A549 treated with GW870086 at 1 μM for 4 hours (cell line): ENCODE measurements around the gene MPPED2. TPM values are rescaled to one million over a fixed set of nuclear protein-coding genes. Genes with fewer than 3 reads are reported as not detected.

Experiments used
- total RNA-seq: library from RNA; stranded (reverse); fragments of 200-300 nt; extraction: Qiagen RNA extraction; gene quantifications from 5 replicates; pipeline ENCODE4 v1.2.3, GENCODE V29; 2022; ENCODE audit warnings: low read depth

Gene MPPED2
- total RNA-seq = not detected in 5 replicates

GRCh38 chr11:30586251-30587144 is at the start of gene MPPED2:
TSS of gene MPPED2 (minus strand) at chr11:30586353. CDS start at chr11:30580373, 5,980 bp downstream.

